ENCODE measurements around the gene FANCB.

The FANCB gene

GRCh38 chrX:14802943-14803710 is 69.7 kb downstream of the FANCB start:
- Histone ChIP-seq H3K4me1 (ENCODE audit: control insufficient read depth in 5 of 5, insufficient read depth in 5 of 5, low read length in 5 of 5) (no peaks in the 10 kb centered on the region), H3K27me3 (ENCODE audit: control insufficient read depth in 5 of 5, insufficient read depth in 4 of 5, low read length in 5 of 5) (no peaks in the 10 kb centered on the region), H3K36me3 (ENCODE audit: control insufficient read depth in 5 of 5, insufficient read depth in 5 of 5, low read length in 5 of 5) (no peaks in the 10 kb centered on the region), H3K9me3 (ENCODE audit: control insufficient read depth in 5 of 5, low read length in 5 of 5) (no peaks in the 10 kb centered on the region), H3K27ac (ENCODE audit: low read depth, low read length) (no peak overlapping the region), H3K9ac (ENCODE audit: low read length in 5 of 5) (no peak overlapping the region), H3K4me3 (ENCODE audit: low read depth in 1 of 5, low read length in 5 of 5) (no peak overlapping the region)

GRCh38 chrX:14801136-14801535 is 71.7 kb downstream of the FANCB start:
- H3K27ac ChIP-seq (ENCODE audit: low read depth, low read length), result no peak overlapping the region
- no peaks in the 10 kb centered on the region for H3K4me1 ChIP-seq (ENCODE audit: control insufficient read depth in 5 of 5, insufficient read depth in 5 of 5, low read length in 5 of 5)
- no peaks in the 10 kb centered on the region for H3K36me3 ChIP-seq (ENCODE audit: control insufficient read depth in 5 of 5, insufficient read depth in 5 of 5, low read length in 5 of 5)
- H3K9me3 ChIP-seq (ENCODE audit: control insufficient read depth in 5 of 5, low read length in 5 of 5), result no peaks in the 10 kb centered on the region
- H3K4me3 ChIP-seq (ENCODE audit: low read depth in 1 of 5, low read length in 5 of 5), result no peak overlapping the region
- no peaks in the 10 kb centered on the region for H3K27me3 ChIP-seq (ENCODE audit: control insufficient read depth in 5 of 5, insufficient read depth in 4 of 5, low read length in 5 of 5)
- H3K9ac ChIP-seq (ENCODE audit: low read length in 5 of 5), result no peak overlapping the region

GRCh38 chrX:14798805-14799397 is 74.0 kb downstream of the FANCB start:
- Histone ChIP-seq H3K27ac (ENCODE audit: low read depth, low read length) (no peak overlapping the region), H3K9ac (ENCODE audit: low read length in 5 of 5) (no peak overlapping the region), H3K4me1 (ENCODE audit: control insufficient read depth in 5 of 5, insufficient read depth in 5 of 5, low read length in 5 of 5) (no peaks in the 10 kb centered on the region), H3K27me3 (ENCODE audit: control insufficient read depth in 5 of 5, insufficient read depth in 4 of 5, low read length in 5 of 5) (no peaks in the 10 kb centered on the region), H3K9me3 (ENCODE audit: control insufficient read depth in 5 of 5, low read length in 5 of 5) (no peaks in the 10 kb centered on the region), H3K36me3 (ENCODE audit: control insufficient read depth in 5 of 5, insufficient read depth in 5 of 5, low read length in 5 of 5) (no peaks in the 10 kb centered on the region), H3K4me3 (ENCODE audit: low read depth in 1 of 5, low read length in 5 of 5) (no peak overlapping the region)

Data from subcutaneous abdominal adipose tissue (tissue), 5 donors.